ENCODE data around the gene FGF14.

GRCh38 chr13:101979825-101980224 lies 422.0 kb downstream of the FGF14 start:
- TF ChIP-seq EZH2 (IDR thresholded peaks at IDR 0.05; ENCODE audit: borderline replicate concordance, insufficient read depth, low read depth, low read length, poor library complexity, severe bottlenecking): no peak
- TF ChIP-seq, protein P1, sequence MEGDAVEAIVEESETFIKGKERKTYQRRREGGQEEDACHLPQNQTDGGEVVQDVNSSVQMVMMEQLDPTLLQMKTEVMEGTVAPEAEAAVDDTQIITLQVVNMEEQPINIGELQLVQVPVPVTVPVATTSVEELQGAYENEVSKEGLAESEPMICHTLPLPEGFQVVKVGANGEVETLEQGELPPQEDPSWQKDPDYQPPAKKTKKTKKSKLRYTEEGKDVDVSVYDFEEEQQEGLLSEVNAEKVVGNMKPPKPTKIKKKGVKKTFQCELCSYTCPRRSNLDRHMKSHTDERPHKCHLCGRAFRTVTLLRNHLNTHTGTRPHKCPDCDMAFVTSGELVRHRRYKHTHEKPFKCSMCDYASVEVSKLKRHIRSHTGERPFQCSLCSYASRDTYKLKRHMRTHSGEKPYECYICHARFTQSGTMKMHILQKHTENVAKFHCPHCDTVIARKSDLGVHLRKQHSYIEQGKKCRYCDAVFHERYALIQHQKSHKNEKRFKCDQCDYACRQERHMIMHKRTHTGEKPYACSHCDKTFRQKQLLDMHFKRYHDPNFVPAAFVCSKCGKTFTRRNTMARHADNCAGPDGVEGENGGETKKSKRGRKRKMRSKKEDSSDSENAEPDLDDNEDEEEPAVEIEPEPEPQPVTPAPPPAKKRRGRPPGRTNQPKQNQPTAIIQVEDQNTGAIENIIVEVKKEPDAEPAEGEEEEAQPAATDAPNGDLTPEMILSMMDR (IDR thresholded peaks at IDR 0.05): no peak

Measured in B cell (primary cell).